Sigmoid colon (tissue), 7 donors: ENCODE results near the gene KANTR. TPM values are rescaled to one million over a fixed set of nuclear protein-coding genes. Genes with fewer than 3 reads are reported as not detected.

Experiments used
- DNase-seq: peaks from one replicate; pipeline ENCODE4 v3.0.0-alpha.2; 2019
- H3K27ac ChIP-seq, 4 donors: fragments of 200-600 bp; sonication (generic); one replicate each; pipeline ENCODE4 v1.5.1; 2016 to 2019; ENCODE audit warnings: mild to moderate bottlenecking in 1 of 4
- H3K27me3 ChIP-seq, 3 donors: fragments of 200-600 bp; sonication (generic); one replicate each; pipeline ENCODE4 v1.5.1; 2019; ENCODE audit warnings: mild to moderate bottlenecking in 1 of 3
- H3K36me3 ChIP-seq, 4 donors: fragments of 200-600 bp; sonication (generic); one replicate each; pipeline ENCODE4 v1.5.1; 2016 to 2019
- H3K4me1 ChIP-seq, 4 donors: fragments of 200-600 bp; sonication (generic); one replicate each; pipeline ENCODE4 v1.5.1; 2017 to 2019
- H3K4me3 ChIP-seq, 4 donors: fragments of 200-600 bp; sonication (generic); one replicate each; pipeline ENCODE4 v1.5.1; 2017 to 2019; ENCODE audit warnings: mild to moderate bottlenecking in 2 of 4, moderate library complexity in 1 of 4
- H3K9me3 ChIP-seq, 4 donors: fragments of 200-600 bp in 3 of 4; sonication (generic) in 3 of 4; one replicate each; pipeline versions ENCODE4 v1.5.1 to v1.6.1; 2013 to 2019
- EP300 ChIP-seq, 4 donors: sonication (generic); formaldehyde crosslinking; IDR thresholded peaks; one replicate each; pipeline ENCODE4 v1.6.1; 2017; ENCODE audit warnings: antibody characterized with exemption in 4 of 4
- POLR2A ChIP-seq, 2 donors: fragments of 450-650 bp; IDR thresholded peaks; one replicate each; pipeline ENCODE4 v1.6.1; 2016; ENCODE audit warnings: antibody characterized with exemption in 2 of 2, mild to moderate bottlenecking in 2 of 2, moderate library complexity in 2 of 2
- POLR2AphosphoS5 ChIP-seq, 4 donors: sonication (generic); formaldehyde crosslinking; IDR thresholded peaks; one replicate each; pipeline ENCODE4 v1.6.1; 2017; ENCODE audit warnings: antibody characterized with exemption in 4 of 4
- WGBS, 2 donors: extraction: QIAGEN DNeasy Blood & Tissue Kit; methylation state at CpG; one replicate each; pipeline ENCODE4 v1.1.7; 2013; 5-methylcytosine and 5-hydroxymethylcytosine counted together
- intact Hi-C: fragments of 100-400 bp; cut with DNase I; formaldehyde crosslinking; loops from one replicate; pipeline ENCODE4 v1.15.1; 2023
- polyA plus RNA-seq, 3 donors: library from polyadenylated mRNA; stranded (reverse); fragments of 200-250 nt; gene quantifications; one replicate each; pipeline ENCODE4 v1.2.3, GENCODE V29; 2013
- total RNA-seq, 4 donors: library from RNA; depleted of rRNA; stranded (reverse); fragments of >200 nt; gene quantifications; one replicate each; pipeline ENCODE4 v1.1.0, GENCODE V29; 2016
- TF ChIP-seq, protein P1 (sequence below), 4 experiments: fragments of 450-650 bp in 3 of 4; fragments of 200-600 bp in 1 of 4; IDR thresholded peaks; one replicate each; pipeline ENCODE4 v1.5.1; 2016 to 2019; ENCODE audit warnings: antibody characterized with exemption in 4 of 4, mild to moderate bottlenecking in 3 of 4, moderate library complexity in 2 of 4
- donor health status: healthy with polysubstance abuse.
- donor health status: Bipolar disorder and iron deficiency.
- donor health status: healthy.

KANTR gene
- total and polyA plus RNA-seq, 7 donors: 0.46 to 26.6 (median 15.7) TPM

DNA sequence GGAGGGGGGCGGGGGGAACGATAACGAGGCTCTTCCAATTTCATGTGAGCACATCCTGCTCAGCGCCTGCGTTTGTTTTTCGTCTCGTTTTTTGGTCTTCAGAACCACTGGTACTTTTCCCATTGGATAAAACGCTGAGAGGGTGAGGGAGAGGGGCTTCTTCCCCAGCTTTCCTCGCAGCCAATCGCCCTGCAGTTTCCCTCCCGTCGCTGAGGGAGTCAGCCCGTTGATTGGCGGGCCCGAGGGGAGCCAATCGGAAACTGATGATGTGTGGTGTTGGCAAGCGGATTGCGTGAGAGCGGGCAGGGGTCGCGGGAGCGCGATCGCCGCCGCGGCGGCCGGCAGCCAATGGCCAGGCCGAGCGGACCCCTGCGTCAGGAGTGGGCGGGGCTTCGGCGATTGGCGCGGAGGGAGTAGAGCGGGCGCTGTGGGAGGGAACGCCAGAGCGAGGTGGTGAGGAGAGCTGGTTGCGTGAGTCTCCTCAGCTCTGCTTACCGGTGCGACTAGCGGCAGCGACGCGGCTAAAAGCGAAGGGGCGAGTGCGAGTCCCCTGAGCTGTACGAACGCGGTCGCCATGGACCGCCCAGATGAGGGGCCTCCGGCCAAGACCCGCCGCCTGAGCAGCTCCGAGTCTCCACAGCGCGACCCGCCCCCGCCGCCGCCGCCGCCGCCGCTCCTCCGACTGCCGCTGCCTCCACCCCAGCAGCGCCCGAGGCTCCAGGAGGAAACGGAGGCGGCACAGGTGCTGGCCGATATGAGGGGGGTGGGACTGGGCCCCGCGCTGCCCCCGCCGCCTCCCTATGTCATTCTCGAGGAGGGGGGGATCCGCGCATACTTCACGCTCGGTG is 11.8 kb upstream of the KANTR start, which contains the start of gene TSPYL2:
Gene TSPYL2, plus strand, starts transcription at position 443 of the 848 bp plus-strand sequence. Its CDS starts 132 bp downstream, at position 575.
- Histone ChIP-seq H3K4me1 (peaks cover 0 to 41% (median 28%) of the 10 kb centered on the region in 4 donors), H3K36me3 (peaks cover 0 to 25% (median 7%) of the 10 kb centered on the region in 4 donors), H3K27ac (peak within 1 kb of the TSS; percentile 92 to 97 (median 96)), H3K4me3 (peak within 1 kb of the TSS; percentile 81 to 86 (median 86)), H3K9me3 (no peaks in the 10 kb centered on the region), H3K27me3 (no peaks in the 10 kb centered on the region)
- no peak for TF ChIP-seq EP300 (IDR thresholded peaks at IDR 0.05)
- TF ChIP-seq POLR2A (IDR thresholded peaks at IDR 0.05): peak; percentile 96 to 97
- TF ChIP-seq, protein P1, sequence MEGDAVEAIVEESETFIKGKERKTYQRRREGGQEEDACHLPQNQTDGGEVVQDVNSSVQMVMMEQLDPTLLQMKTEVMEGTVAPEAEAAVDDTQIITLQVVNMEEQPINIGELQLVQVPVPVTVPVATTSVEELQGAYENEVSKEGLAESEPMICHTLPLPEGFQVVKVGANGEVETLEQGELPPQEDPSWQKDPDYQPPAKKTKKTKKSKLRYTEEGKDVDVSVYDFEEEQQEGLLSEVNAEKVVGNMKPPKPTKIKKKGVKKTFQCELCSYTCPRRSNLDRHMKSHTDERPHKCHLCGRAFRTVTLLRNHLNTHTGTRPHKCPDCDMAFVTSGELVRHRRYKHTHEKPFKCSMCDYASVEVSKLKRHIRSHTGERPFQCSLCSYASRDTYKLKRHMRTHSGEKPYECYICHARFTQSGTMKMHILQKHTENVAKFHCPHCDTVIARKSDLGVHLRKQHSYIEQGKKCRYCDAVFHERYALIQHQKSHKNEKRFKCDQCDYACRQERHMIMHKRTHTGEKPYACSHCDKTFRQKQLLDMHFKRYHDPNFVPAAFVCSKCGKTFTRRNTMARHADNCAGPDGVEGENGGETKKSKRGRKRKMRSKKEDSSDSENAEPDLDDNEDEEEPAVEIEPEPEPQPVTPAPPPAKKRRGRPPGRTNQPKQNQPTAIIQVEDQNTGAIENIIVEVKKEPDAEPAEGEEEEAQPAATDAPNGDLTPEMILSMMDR (IDR thresholded peaks at IDR 0.05): no peak
- peak; percentile 98 to 100 (median 100) for TF ChIP-seq POLR2AphosphoS5 (IDR thresholded peaks at IDR 0.05)
- intact Hi-C loops: no loop called here
- 0% methylated on average over 86 of the region's 86 CpGs for WGBS, 2 donors
- DNase-seq: peak; percentile 98

DNA sequence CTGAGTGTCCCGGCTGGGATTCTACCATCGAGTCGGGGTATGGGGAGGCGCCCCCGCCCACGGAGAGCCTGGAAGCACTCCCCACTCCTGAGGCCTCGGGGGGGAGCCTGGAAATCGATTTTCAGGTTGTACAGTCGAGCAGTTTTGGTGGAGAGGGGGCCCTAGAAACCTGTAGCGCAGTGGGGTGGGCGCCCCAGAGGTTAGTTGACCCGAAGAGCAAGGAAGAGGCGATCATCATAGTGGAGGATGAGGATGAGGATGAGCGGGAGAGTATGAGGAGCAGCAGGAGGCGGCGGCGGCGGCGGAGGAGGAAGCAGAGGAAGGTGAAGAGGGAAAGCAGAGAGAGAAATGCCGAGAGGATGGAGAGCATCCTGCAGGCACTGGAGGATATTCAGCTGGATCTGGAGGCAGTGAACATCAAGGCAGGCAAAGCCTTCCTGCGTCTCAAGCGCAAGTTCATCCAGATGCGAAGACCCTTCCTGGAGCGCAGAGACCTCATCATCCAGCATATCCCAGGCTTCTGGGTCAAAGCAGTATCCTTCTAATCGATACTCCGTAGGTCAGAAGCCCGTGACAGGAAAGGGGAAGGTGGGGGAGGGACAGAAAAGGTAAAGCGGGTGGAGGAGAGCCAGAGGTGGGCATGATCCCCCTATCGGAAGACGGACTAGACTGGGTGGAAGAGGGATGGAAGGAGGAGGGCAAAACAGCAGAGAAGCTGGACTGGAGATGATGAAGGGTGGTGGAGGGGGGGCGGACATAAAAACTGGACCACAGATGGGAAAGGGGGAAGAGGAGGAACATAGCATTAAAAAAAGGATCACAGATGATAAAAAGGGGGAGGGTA is 10.9 kb upstream of the KANTR start:
- Histone ChIP-seq H3K4me1 (peaks cover 0 to 49% (median 36%) of the 10 kb centered on the region in 4 donors), H3K4me3 (peak overlapping the region; percentile 81 to 86 (median 86)), H3K27me3 (no peaks in the 10 kb centered on the region), H3K36me3 (peaks cover 0 to 34% (median 7%) of the 10 kb centered on the region in 4 donors), H3K9me3 (no peaks in the 10 kb centered on the region), H3K27ac (peak overlapping the region; percentile 92 to 97 (median 96))
- intact Hi-C loops: no loop called here
- no peak for DNase-seq
- TF ChIP-seq POLR2A (IDR thresholded peaks at IDR 0.05): no peak
- TF ChIP-seq, protein P1 (IDR thresholded peaks at IDR 0.05): no peak
- TF ChIP-seq POLR2AphosphoS5 (IDR thresholded peaks at IDR 0.05): no peak
- TF ChIP-seq EP300 (IDR thresholded peaks at IDR 0.05): no peak
- WGBS, 2 donors: 9 to 14% methylated on average over 31 of the region's 31 CpGs

DNA sequence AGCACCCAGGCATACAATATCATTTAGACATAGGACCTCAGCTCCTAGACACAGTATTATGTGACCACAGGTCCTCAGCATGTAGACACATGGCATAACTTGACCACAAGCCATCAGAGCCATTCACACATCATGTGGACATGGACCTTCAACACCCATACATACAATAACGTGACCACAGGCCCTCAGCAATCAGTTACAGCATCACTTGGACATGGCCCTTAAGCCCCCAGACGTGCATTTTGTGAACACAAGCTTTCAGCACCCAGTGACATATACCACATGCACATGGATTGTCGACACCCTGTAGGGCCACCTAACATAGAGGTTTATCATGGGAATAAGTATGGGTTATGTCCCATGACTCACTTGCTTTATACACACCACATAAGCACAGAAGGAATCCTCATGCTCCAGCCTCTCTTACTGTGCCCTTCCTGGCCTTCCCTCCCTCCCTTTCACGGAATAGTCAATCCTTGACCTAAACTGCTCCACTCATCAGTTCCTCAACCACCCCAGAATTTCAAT is 9.8 kb upstream of the KANTR start:
- intact Hi-C loops: no loop called here
- 88 to 89% methylated on average over 4 of the region's 4 CpGs for WGBS, 2 donors
- TF ChIP-seq POLR2AphosphoS5 (IDR thresholded peaks at IDR 0.05) (peak in 3 of 4 donors; percentile 2 to 47 (median 21)), POLR2A (IDR thresholded peaks at IDR 0.05) (no peak), EP300 (IDR thresholded peaks at IDR 0.05) (no peak)
- peaks cover 0 to 34% (median 7%) of the 10 kb centered on the region in 4 donors for H3K36me3 ChIP-seq
- no peaks in the 10 kb centered on the region for H3K27me3 ChIP-seq
- DNase-seq: no peak
- peak overlapping the region; percentile 92 to 97 (median 96) for H3K27ac ChIP-seq
- no peaks in the 10 kb centered on the region for H3K9me3 ChIP-seq
- H3K4me1 ChIP-seq: peaks cover 0 to 51% (median 39%) of the 10 kb centered on the region in 4 donors
- H3K4me3 ChIP-seq: peak overlapping the region; percentile 81 to 86 (median 86)

DNA sequence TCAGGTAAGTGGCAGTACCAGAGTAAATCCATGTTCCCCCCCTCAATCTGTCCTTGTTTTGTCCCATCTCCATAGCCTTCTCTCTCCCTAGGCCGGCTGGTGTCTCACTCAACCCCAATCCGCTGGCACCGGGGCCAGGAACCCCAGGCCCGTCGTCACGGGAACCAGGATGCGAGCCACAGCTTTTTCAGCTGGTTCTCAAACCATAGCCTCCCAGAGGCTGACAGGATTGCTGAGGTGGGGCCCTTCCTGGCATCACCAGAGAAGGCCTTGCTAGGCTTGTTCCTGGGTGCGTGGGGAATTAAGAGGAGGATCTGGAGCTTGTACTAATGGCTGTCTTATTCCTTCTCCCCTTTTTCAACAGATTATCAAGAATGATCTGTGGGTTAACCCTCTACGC is 9.1 kb upstream of the KANTR start:
- peaks cover 0 to 51% (median 39%) of the 10 kb centered on the region in 4 donors for H3K4me1 ChIP-seq
- H3K27me3 ChIP-seq: no peaks in the 10 kb centered on the region
- TF ChIP-seq, protein P1 (IDR thresholded peaks at IDR 0.05): no peak
- TF ChIP-seq POLR2A (IDR thresholded peaks at IDR 0.05): no peak
- no peak for TF ChIP-seq POLR2AphosphoS5 (IDR thresholded peaks at IDR 0.05)
- TF ChIP-seq EP300 (IDR thresholded peaks at IDR 0.05): no peak
- 95 to 96% methylated on average over 9 of the region's 9 CpGs for whole genome bisulfite sequencing, 2 donors
- peak overlapping the region in 1 of 4 donors; percentile 86 for H3K4me3 ChIP-seq
- no peak for DNase-seq
- H3K27ac ChIP-seq: peak overlapping the region; percentile 92 to 97 (median 96)
- intact Hi-C loops: no loop called here
- no peaks in the 10 kb centered on the region for H3K9me3 ChIP-seq
- H3K36me3 ChIP-seq: peaks cover 0 to 34% (median 7%) of the 10 kb centered on the region in 4 donors
